Hepatocyte (in vitro differentiated cells): ENCODE measurements around the gene XPNPEP1. TPM values are rescaled to one million over a fixed set of nuclear protein-coding genes. Genes with fewer than 3 reads are reported as not detected.

Experiments used
- DNase-seq: peaks from one replicate; pipeline ENCODE4 v3.0.0-alpha.2; 2016; ENCODE audit warnings: low spot score
- H2AFZ ChIP-seq: fragments of 200-600 bp; sonication (generic); 2 replicates; pipeline ENCODE4 v1.6.0; 2016; ENCODE audit warnings: antibody characterized with exemption, mild to moderate bottlenecking
- H3K27ac ChIP-seq: fragments of 200-600 bp; sonication (generic); 2 replicates; pipeline ENCODE4 v1.5.1; 2016; ENCODE audit warnings: mild to moderate bottlenecking
- H3K27me3 ChIP-seq: fragments of 200-600 bp; sonication (generic); 2 replicates; pipeline ENCODE4 v1.6.1; 2016
- H3K36me3 ChIP-seq: fragments of 200-600 bp; sonication (generic); replicated peaks from 2 replicates; pipeline ENCODE4 v1.5.1; 2016; ENCODE audit warnings: low read depth; ENCODE audit not compliant: insufficient read depth
- H3K4me1 ChIP-seq: fragments of 200-600 bp; sonication (generic); 2 replicates; pipeline ENCODE4 v1.5.1; 2016; ENCODE audit warnings: mild to moderate bottlenecking, moderate library complexity; ENCODE audit not compliant: insufficient read depth
- H3K4me2 ChIP-seq: fragments of 200-600 bp; sonication (generic); 2 replicates; pipeline ENCODE4 v1.6.0; 2016
- H3K4me3 ChIP-seq: fragments of 200-600 bp; sonication (generic); 2 replicates; pipeline ENCODE4 v1.5.1; 2016; ENCODE audit warnings: mild to moderate bottlenecking
- H3K79me2 ChIP-seq: fragments of 200-600 bp; sonication (generic); 2 replicates; pipeline ENCODE4 v1.6.0; 2017; ENCODE audit warnings: mild to moderate bottlenecking
- H3K9me2 ChIP-seq: fragments of 200-600 bp; sonication (generic); replicated peaks from 2 replicates; pipeline ENCODE4 v1.6.0; 2017; ENCODE audit warnings: mild to moderate bottlenecking; ENCODE audit not compliant: insufficient read depth
- H3K9me3 ChIP-seq: fragments of 200-600 bp; sonication (generic); 2 replicates; pipeline ENCODE4 v1.5.1; 2016; ENCODE audit warnings: low read depth, mild to moderate bottlenecking
- H4K20me1 ChIP-seq: fragments of 200-600 bp; sonication (generic); 2 replicates; pipeline ENCODE4 v1.6.0; 2016; ENCODE audit warnings: mild to moderate bottlenecking; ENCODE audit not compliant: insufficient read depth, poor library complexity, severe bottlenecking
- EZH2 ChIP-seq: fragments of 200-600 bp; sonication (generic); IDR thresholded peaks from 2 replicates; pipeline ENCODE4 v1.6.1; 2016; ENCODE audit warnings: antibody characterized with exemption, mild to moderate bottlenecking, borderline replicate concordance
- EZH2phosphoT487 ChIP-seq: fragments of 200-600 bp; sonication (generic); IDR thresholded peaks from one replicate; pipeline ENCODE4 v1.6.1; 2018; ENCODE audit warnings: antibody characterized with exemption, mild to moderate bottlenecking, low read depth, moderate library complexity; ENCODE audit not compliant: unreplicated experiment, severe bottlenecking
- WGBS: methylation state at CpG from one replicate; pipeline ENCODE4 v1.1.6; 2016; ENCODE audit warnings: low lambda C conversion rate; ENCODE audit errors: missing lambda C conversion rate; 5-methylcytosine and 5-hydroxymethylcytosine counted together
- polyA plus RNA-seq: library from polyadenylated mRNA; unstranded; fragments of >200 nt; fragmentation: Nextera tagmentation; extraction: Ambion mirVana; gene quantifications from 2 replicates; pipeline ENCODE4 v1.2.1, GENCODE V29; 2016
- total RNA-seq: library from RNA; depleted of rRNA; stranded (reverse); fragments of >200 nt; gene quantifications from 2 replicates; pipeline ENCODE4 v1.2.3, GENCODE V29; 2014
- TF ChIP-seq, protein P1 (sequence below): fragments of 200-600 bp; sonication (generic); IDR thresholded peaks from 2 replicates; pipeline ENCODE4 v1.5.1; 2016; ENCODE audit warnings: antibody characterized with exemption, mild to moderate bottlenecking; ENCODE audit not compliant: poor library complexity

XPNPEP1 gene
- total and polyA plus RNA-seq, 2 experiments from 2014 or later: 55.5 to 99.4 TPM

DNA sequence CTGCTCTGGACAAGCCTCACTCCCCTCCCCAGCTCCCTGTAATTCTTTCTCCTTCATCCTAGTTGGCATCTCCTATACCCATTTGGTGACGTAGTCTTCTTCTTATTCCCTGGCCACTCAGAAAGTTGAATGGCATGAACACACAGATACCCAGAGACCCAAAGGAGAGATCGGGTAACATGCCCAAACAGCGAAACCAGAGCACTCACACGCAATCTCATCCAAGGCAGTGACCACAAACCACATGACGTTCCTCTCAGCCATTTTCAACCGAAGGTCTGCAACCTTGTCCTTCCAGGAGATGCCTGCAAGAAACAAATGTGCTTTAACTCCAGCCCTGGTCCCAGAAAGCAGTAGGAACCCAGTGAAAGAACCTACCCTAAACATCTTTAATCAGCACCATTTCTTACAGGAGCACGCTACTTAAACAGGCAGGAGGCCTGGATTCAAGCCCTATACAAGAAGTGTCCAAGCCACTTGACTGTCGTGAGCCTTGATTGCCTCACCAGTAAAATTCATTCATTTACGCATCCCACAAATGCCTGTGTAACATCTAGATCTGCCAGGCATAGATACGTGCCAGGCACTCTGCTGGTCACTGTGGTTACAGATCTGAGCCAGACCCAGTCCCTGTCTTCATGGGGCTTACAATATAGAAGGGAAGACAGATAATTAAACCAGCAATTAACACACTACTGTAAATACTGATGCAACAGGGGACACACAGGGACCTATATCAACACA is 37.1 kb downstream of the XPNPEP1 start:
- peaks cover 4% of the 10 kb centered on the region for H3K79me2 ChIP-seq
- peaks cover 5% of the 10 kb centered on the region for H3K4me1 ChIP-seq
- H3K36me3 ChIP-seq: no peaks in the 10 kb centered on the region
- no peak overlapping the region for H2AFZ ChIP-seq
- no peak for TF ChIP-seq EZH2
- TF ChIP-seq EZH2phosphoT487: no peak
- no peak overlapping the region for H3K4me3 ChIP-seq
- no peak overlapping the region for H3K4me2 ChIP-seq
- H4K20me1 ChIP-seq: no peaks in the 10 kb centered on the region
- DNase-seq: no peak
- no peaks in the 10 kb centered on the region for H3K9me3 ChIP-seq
- H3K9me2 ChIP-seq: no peaks in the 10 kb centered on the region
- H3K27ac ChIP-seq: no peak overlapping the region
- 94% methylated on average over 10 of the region's 10 CpGs for WGBS
- H3K27me3 ChIP-seq: no peaks in the 10 kb centered on the region

DNA sequence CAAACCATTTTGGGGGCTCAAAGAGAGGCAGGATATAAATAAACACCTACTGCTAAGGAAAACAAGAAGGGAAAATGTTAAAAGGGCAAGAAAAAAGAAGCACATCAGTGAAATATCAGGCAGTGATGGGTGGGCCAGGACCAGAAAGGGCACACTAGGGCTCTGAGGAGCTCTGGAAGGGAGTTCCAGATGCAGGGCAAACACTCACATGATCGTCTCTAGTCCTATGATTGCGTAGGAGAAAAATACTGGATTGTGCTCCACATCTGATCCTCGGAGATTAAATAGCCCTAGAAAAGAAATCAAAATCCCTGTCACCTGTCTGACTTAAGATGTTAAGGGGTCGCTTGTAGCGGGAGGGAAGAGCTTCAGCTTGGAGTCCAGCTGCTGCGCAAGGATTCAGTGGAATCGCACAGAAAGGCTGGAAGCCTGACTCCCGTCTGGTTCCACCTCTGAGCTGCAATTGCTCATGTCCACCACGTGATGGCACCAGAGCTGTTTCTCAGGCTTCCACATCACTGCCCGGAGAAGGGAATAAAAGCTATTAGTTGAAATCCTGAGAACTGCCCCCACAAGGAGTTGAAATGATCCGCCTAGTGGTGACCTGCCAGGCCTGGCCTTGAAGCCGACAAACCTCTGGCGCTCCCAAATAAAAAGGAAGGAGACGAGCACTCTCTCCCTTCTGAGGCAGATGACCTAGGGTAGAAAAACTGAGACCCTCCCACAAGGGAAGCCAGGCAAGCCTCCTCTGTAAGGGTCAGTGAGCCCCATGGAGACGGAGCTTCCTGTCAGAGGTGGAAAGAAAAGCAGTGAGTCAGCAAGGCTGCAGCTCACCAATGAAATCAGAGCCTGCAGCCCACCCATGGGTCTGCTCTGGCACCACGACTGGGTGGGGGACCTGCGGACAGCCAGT is 39.2 kb downstream of the XPNPEP1 start:
- H3K4me1 ChIP-seq: peaks cover 5% of the 10 kb centered on the region
- no peaks in the 10 kb centered on the region for H3K36me3 ChIP-seq
- peak overlapping the region; percentile 69 for H3K27ac ChIP-seq
- peaks cover 4% of the 10 kb centered on the region for H3K79me2 ChIP-seq
- H2AFZ ChIP-seq: no peak overlapping the region
- H3K9me3 ChIP-seq: no peaks in the 10 kb centered on the region
- H3K9me2 ChIP-seq: no peaks in the 10 kb centered on the region
- peak; percentile 92 for DNase-seq
- TF ChIP-seq EZH2: no peak
- TF ChIP-seq, protein P1, sequence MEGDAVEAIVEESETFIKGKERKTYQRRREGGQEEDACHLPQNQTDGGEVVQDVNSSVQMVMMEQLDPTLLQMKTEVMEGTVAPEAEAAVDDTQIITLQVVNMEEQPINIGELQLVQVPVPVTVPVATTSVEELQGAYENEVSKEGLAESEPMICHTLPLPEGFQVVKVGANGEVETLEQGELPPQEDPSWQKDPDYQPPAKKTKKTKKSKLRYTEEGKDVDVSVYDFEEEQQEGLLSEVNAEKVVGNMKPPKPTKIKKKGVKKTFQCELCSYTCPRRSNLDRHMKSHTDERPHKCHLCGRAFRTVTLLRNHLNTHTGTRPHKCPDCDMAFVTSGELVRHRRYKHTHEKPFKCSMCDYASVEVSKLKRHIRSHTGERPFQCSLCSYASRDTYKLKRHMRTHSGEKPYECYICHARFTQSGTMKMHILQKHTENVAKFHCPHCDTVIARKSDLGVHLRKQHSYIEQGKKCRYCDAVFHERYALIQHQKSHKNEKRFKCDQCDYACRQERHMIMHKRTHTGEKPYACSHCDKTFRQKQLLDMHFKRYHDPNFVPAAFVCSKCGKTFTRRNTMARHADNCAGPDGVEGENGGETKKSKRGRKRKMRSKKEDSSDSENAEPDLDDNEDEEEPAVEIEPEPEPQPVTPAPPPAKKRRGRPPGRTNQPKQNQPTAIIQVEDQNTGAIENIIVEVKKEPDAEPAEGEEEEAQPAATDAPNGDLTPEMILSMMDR: peak; percentile 96
- TF ChIP-seq EZH2phosphoT487: no peak
- no peaks in the 10 kb centered on the region for H4K20me1 ChIP-seq
- peak overlapping the region; percentile 51 for H3K4me2 ChIP-seq
- no peak overlapping the region for H3K4me3 ChIP-seq
- 29% methylated on average over 17 of the region's 17 CpGs for WGBS
- no peaks in the 10 kb centered on the region for H3K27me3 ChIP-seq

DNA sequence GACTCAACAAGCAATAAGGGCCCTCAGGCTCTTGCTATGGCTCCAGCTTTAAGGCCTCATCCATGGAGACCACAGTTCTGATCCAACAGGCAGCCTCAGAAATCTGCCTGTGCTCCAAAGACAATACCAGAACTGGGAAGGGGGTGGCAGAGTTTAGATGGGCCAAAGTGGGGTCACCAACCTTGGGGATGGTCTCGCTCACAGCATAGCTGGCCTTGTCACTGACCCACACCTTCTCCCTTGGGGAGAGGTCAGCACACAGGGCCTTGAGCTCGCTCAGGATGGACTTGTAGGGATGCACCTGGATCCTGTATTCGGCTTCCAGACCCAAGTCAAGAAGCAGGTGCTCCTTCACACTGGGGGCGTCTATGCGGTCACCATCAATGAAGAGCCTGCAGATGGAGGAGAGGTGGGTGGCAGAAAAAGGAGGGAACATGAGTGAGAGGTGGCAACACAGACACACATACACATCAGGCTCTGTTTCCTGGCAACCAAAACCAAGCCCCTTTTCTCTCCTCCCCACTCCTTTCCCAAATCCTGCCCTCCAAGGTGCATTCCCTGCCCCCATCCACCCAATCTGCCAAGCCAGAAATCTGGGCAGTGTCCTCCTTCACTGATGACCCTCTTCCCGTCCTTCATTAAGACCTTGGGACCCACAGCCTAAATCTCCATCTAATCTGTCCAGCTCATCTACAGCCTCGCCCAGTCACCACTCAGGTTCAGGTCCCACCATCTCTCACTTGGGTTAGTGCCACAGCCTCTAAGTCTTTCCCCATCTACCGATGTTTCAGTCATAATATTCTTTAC is 40.9 kb downstream of the XPNPEP1 start:
- peaks cover 4% of the 10 kb centered on the region for H3K79me2 ChIP-seq
- WGBS: 97% methylated on average over 8 of the region's 8 CpGs
- H3K4me1 ChIP-seq: peaks cover 5% of the 10 kb centered on the region
- DNase-seq: no peak
- H3K9me3 ChIP-seq: no peaks in the 10 kb centered on the region
- H2AFZ ChIP-seq: no peak overlapping the region
- no peak for TF ChIP-seq EZH2phosphoT487
- no peak for TF ChIP-seq EZH2
- TF ChIP-seq, protein P1: no peak
- H4K20me1 ChIP-seq: no peaks in the 10 kb centered on the region
- H3K27me3 ChIP-seq: no peaks in the 10 kb centered on the region
- H3K4me2 ChIP-seq: no peak overlapping the region
- H3K4me3 ChIP-seq: no peak overlapping the region
- H3K9me2 ChIP-seq: no peaks in the 10 kb centered on the region
- H3K36me3 ChIP-seq: no peaks in the 10 kb centered on the region
- H3K27ac ChIP-seq: no peak overlapping the region
